ENCODE measurements around the gene COL4A6. TPM values are rescaled to one million over a fixed set of nuclear protein-coding genes. Genes with fewer than 3 reads are reported as not detected.

COL4A6 gene
- total RNA-seq, 1 experiment from 2014 or later = 2.4 TPM

DNA sequence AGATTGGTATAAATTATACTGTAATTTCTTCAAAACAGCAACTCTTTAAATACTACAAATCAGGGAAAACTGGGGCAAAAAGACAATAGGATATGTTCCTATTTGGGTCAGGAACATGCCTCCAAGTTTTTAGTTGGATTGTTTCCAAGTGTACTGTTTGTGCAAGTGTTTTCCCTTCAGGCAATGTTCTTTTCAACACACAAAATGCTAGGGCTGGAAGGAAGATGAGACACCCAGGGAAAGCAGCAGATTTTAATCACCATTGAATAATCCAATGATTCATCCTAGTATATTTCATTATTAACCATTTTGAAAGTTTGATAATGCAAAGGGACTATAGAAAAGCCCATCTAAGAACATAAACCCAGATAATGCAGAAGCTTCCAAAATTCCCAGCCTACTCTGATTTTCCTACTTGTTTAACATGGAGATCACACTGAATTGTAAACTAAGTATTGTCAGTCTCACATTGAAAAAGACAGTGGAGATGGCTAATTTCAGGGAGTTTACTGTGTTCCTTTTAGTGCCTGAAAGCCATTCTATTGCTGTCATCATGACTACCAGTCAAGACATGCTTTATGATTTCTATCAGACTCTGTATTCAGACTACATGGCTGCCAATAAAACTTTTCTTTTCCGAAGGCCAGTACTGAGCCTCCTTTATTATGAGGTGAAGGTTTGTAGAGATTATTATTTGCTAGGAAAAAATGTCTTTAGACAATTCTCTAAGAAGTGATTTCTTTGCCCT lies 38.6 kb downstream of the COL4A6 start:
- ChIA-PET POLR2A (no interaction called here), RAD21 (ENCODE audit: low non-redundant PET in 1 of 2, low total read pairs in 2 of 2, uncharacterized antibody in 2 of 2, unreplicated experiment in 2 of 2) (no interaction called here), CTCF (no interaction called here)
- Histone ChIP-seq H3K4me3 (replicated peaks in 1 of 2; ENCODE audit: low read depth in 1 of 2, low read length in 2 of 2) (peak overlapping the region in 1 of 2 experiments; percentile 30; a peak in 2 of 4 replicates), H3K9me3 (ENCODE audit: control insufficient read depth in 1 of 2, insufficient read depth in 1 of 2, low read depth in 1 of 2, low read length in 2 of 2) (no peaks in the 10 kb centered on the region), H3K27me3 (ENCODE audit: insufficient read depth, low read length) (no peaks in the 10 kb centered on the region), H4K20me1 (ENCODE audit: insufficient read depth) (no peaks in the 10 kb centered on the region), H3K79me2 (ENCODE audit: insufficient read depth, low read length) (no peaks in the 10 kb centered on the region), H3K36me3 (ENCODE audit: control insufficient read depth in 1 of 2, insufficient read depth in 2 of 2, low read length in 2 of 2) (no peaks in the 10 kb centered on the region), H3K4me1 (ENCODE audit: control insufficient read depth in 1 of 2, insufficient read depth in 2 of 2, low read length in 2 of 2) (peaks cover 14 to 59% of the 10 kb centered on the region in 2 experiments; a peak in 3 of 4 replicates), H3K4me2 (ENCODE audit: low read length) (peak overlapping the region; percentile 81), H3K9ac (ENCODE audit: low read length) (peak overlapping the region; percentile 32), H3K9me2 (ENCODE audit: insufficient read depth) (no peaks in the 10 kb centered on the region), H2AFZ (ENCODE audit: low read depth, low read length, poor library complexity, severe bottlenecking) (peak overlapping the region; percentile 61), H3K27ac (ENCODE audit: low read depth, low read length) (no peak overlapping the region)
- no TSS peak for BruUV-seq (replicated peaks)
- DNase-seq (ENCODE audit: low read depth, low spot score) (no peak), ATAC-seq (no peak)
- no peak for TF ChIP-seq ZNF274 (IDR thresholded peaks at IDR 0.05; ENCODE audit: low read depth, low read length)
- no peak for TF ChIP-seq SIN3A (IDR thresholded peaks at IDR 0.05; ENCODE audit: low read depth)
- no peak for TF ChIP-seq SP1 (IDR thresholded peaks at IDR 0.05; ENCODE audit: low read depth)
- TF ChIP-seq, protein P1, sequence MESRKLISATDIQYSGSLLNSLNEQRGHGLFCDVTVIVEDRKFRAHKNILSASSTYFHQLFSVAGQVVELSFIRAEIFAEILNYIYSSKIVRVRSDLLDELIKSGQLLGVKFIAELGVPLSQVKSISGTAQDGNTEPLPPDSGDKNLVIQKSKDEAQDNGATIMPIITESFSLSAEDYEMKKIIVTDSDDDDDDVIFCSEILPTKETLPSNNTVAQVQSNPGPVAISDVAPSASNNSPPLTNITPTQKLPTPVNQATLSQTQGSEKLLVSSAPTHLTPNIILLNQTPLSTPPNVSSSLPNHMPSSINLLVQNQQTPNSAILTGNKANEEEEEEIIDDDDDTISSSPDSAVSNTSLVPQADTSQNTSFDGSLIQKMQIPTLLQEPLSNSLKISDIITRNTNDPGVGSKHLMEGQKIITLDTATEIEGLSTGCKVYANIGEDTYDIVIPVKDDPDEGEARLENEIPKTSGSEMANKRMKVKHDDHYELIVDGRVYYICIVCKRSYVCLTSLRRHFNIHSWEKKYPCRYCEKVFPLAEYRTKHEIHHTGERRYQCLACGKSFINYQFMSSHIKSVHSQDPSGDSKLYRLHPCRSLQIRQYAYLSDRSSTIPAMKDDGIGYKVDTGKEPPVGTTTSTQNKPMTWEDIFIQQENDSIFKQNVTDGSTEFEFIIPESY (IDR thresholded peaks at IDR 0.05; ENCODE audit: extremely low read depth, insufficient replicate concordance, low read length) = no peak
- peak; percentile 29; the same call in 1 of the 2 replicates for TF ChIP-seq FOSL1 (IDR thresholded peaks at IDR 0.05; ENCODE audit: low read depth)
- intact Hi-C loops (cut with micrococcal nuclease) = no loop called here
